K562 (cell line): Measurements from ENCODE around the gene LENG8. TPM values are rescaled to one million over a fixed set of nuclear protein-coding genes. Genes with fewer than 3 reads are reported as not detected.

Experiments
- ARID1B ChIP-seq: fragments of 450-650 bp; IDR thresholded peaks from 2 replicates; pipeline ENCODE4 v1.6.1; 2016; ENCODE audit warnings: antibody characterized with exemption, mild to moderate bottlenecking, inconsistent platforms
- ATF6 ChIP-seq: sonication (generic); formaldehyde crosslinking; IDR thresholded peaks from 2 replicates; pipeline ENCODE4 v1.4.0; 2020; ENCODE audit warnings: mild to moderate bottlenecking, missing genetic modification reagents
- BDP1 ChIP-seq: IDR thresholded peaks from 3 replicates; pipeline ENCODE4 v1.6.1; 2011; ENCODE audit not compliant: insufficient read length, insufficient read depth
- CBX1 ChIP-seq: sonication (generic); IDR thresholded peaks from 2 replicates; pipeline ENCODE4 v1.6.1; 2016; ENCODE audit warnings: antibody characterized with exemption, low read depth, mild to moderate bottlenecking
- CCAR2 ChIP-seq: fragments of 200-400 bp; formaldehyde crosslinking; IDR thresholded peaks from 2 replicates; pipeline ENCODE4 v1.6.1; 2017; ENCODE audit warnings: mild to moderate bottlenecking, low read depth, low read length
- DDX20 ChIP-seq: fragments of 450-650 bp; IDR thresholded peaks from 2 replicates; pipeline ENCODE4 v1.6.1; 2016; ENCODE audit warnings: missing genetic modification characterization, low read depth, mild to moderate bottlenecking, missing compliant biosample characterization, moderate library complexity
- NFIC ChIP-seq: fragments of 450-650 bp; IDR thresholded peaks from 2 replicates; pipeline ENCODE4 v1.6.1; 2017; ENCODE audit warnings: mild to moderate bottlenecking, inconsistent platforms
- NFIX ChIP-seq: fragments of 250-450 bp; sonication (Bioruptor Pico); IDR thresholded peaks from 2 replicates; pipeline ENCODE4 v1.4.0; 2020; ENCODE audit warnings: low read depth, mild to moderate bottlenecking, moderate library complexity
- NONO ChIP-seq, 2 experiments: fragments of 200-400 bp in 1 of 2; fragments of 450-650 bp in 1 of 2; formaldehyde crosslinking in 1 of 2; IDR thresholded peaks; 2 replicates each; pipeline ENCODE4 v1.6.1; 2017; ENCODE audit warnings: low read depth in 2 of 2, mild to moderate bottlenecking in 2 of 2, moderate library complexity in 2 of 2, low read length in 1 of 2
- NR1H2 ChIP-seq: sonication (generic); formaldehyde crosslinking; IDR thresholded peaks from 2 replicates; pipeline ENCODE4 v1.4.0; 2020; ENCODE audit warnings: mild to moderate bottlenecking, missing genetic modification reagents
- RCOR1 ChIP-seq, 2 experiments: IDR thresholded peaks; 2 replicates each; pipeline ENCODE4 v1.6.1; 2012; ENCODE audit warnings: low read depth in 2 of 2, low read length in 2 of 2, borderline replicate concordance in 1 of 2, improper control_type of control experiment in 1 of 2
- RFX1 ChIP-seq: fragments of 450-650 bp; IDR thresholded peaks from 2 replicates; pipeline ENCODE4 v1.6.1; 2016; ENCODE audit warnings: mild to moderate bottlenecking, moderate library complexity
- SAP30 ChIP-seq: fragments of 200-600 bp; sonication (generic); IDR thresholded peaks from 2 replicates; pipeline ENCODE4 v1.6.1; 2012; ENCODE audit warnings: borderline replicate concordance, low read depth, mild to moderate bottlenecking, moderate library complexity, low read length, control low read depth, inconsistent platforms; ENCODE audit not compliant: insufficient read depth, poor library complexity, severe bottlenecking
- TAF15 ChIP-seq: fragments of 200-400 bp; formaldehyde crosslinking; IDR thresholded peaks from 2 replicates; pipeline ENCODE4 v1.6.1; 2017; ENCODE audit warnings: mild to moderate bottlenecking, low read depth, low read length, moderate library complexity
- TBP ChIP-seq: optimal IDR thresholded peaks from 2 replicates; pipeline ENCODE3; 2011; ENCODE audit warnings: low read depth, low read length, improper control_type of control experiment
- ZFP91 ChIP-seq: sonication (generic); formaldehyde crosslinking; IDR thresholded peaks from 2 replicates; pipeline ENCODE4 v1.8.0; 2022; ENCODE audit warnings: mild to moderate bottlenecking, missing genetic modification reagents
- ZNF561 ChIP-seq: fragments of 450-650 bp; formaldehyde crosslinking; conservative IDR thresholded peaks from 2 replicates; pipeline ENCODE4 v1.4.0; 2020; ENCODE audit warnings: mild to moderate bottlenecking, moderate library complexity
- ZSCAN32 ChIP-seq: fragments of 450-650 bp; formaldehyde crosslinking; IDR thresholded peaks from 2 replicates; pipeline ENCODE4 v1.4.0; 2020; ENCODE audit warnings: mild to moderate bottlenecking, moderate library complexity
- polyA plus RNA-seq, 8 experiments: library from polyadenylated mRNA; depleted of rRNA in 4 of 8; stranded (reverse) in 5 of 8; unstranded in 3 of 8; fragments of >200 nt; fragmentation: Nextera tagmentation in 2 of 8; fragmentation: Illumina TruSeq in 1 of 8; extraction: Ambion mirVana in 2 of 8; extraction: Trizol in 1 of 8; gene quantifications; 2 replicates each; pipeline versions ENCODE4 v1.2.1 to v1.2.3, GENCODE V29; 2011 to 2014; ENCODE audit warnings: inconsistent platforms in 1 of 8, missing spikeins in 1 of 8
- total RNA-seq, 7 experiments: library from RNA; depleted of rRNA in 6 of 7; stranded (reverse); fragments of >200 nt in 6 of 7; fragmentation: Illumina TruSeq in 2 of 7; extraction: Trizol in 2 of 7; gene quantifications; 2 replicates each; pipeline versions ENCODE4 v1.2.1 to v1.2.3, GENCODE V29; 2011 to 2021; ENCODE audit warnings: low replicate concordance in 1 of 7
- TF ChIP-seq, protein P1 (sequence below): fragments of 200-800 bp; sonication (Bioruptor generic); IDR thresholded peaks from 2 replicates; pipeline ENCODE4 v1.6.1; 2016; ENCODE audit warnings: missing genetic modification characterization, missing compliant biosample characterization

LENG8 gene
- total and polyA plus RNA-seq, 9 of the 15 experiments (the other 6 are each of a cell fraction or from before 2014, with no cell fraction given) = 0.74 to 146 (median 28.1) TPM

GRCh38 chr19:54464630-54465425, 15.8 kb downstream of the LENG8 start (continued):
- TF ChIP-seq ZSCAN32 (CRISPR knock-in tag) (no peak), NONO (IDR thresholded peaks at IDR 0.05; ENCODE audit: low read depth in 2 of 2, low read length in 1 of 2) (no peak; a peak in 1 of 4 replicates), RFX1 (no peak), ATF6 (CRISPR knock-in tag) (no peak), ZFP91 (CRISPR knock-in tag) (peak; percentile 98), TAF15 (no peak), CCAR2 (no peak), NFIC (peak; percentile 74), NFIX (no peak), CBX1 (no peak; the same call in 1 of the 2 replicates), DDX20 (tag) (no peak), NR1H2 (CRISPR knock-in tag) (no peak), TBP (peak; percentile 81), BDP1 (no peak), ARID1B (no peak), SAP30 (no peak), ZNF561 (no peak), RCOR1 (IDR thresholded peaks at IDR 0.05; ENCODE audit: borderline replicate concordance in 1 of 2, low read depth in 2 of 2, low read length in 2 of 2) (no peak)
- TF ChIP-seq, protein P1, sequence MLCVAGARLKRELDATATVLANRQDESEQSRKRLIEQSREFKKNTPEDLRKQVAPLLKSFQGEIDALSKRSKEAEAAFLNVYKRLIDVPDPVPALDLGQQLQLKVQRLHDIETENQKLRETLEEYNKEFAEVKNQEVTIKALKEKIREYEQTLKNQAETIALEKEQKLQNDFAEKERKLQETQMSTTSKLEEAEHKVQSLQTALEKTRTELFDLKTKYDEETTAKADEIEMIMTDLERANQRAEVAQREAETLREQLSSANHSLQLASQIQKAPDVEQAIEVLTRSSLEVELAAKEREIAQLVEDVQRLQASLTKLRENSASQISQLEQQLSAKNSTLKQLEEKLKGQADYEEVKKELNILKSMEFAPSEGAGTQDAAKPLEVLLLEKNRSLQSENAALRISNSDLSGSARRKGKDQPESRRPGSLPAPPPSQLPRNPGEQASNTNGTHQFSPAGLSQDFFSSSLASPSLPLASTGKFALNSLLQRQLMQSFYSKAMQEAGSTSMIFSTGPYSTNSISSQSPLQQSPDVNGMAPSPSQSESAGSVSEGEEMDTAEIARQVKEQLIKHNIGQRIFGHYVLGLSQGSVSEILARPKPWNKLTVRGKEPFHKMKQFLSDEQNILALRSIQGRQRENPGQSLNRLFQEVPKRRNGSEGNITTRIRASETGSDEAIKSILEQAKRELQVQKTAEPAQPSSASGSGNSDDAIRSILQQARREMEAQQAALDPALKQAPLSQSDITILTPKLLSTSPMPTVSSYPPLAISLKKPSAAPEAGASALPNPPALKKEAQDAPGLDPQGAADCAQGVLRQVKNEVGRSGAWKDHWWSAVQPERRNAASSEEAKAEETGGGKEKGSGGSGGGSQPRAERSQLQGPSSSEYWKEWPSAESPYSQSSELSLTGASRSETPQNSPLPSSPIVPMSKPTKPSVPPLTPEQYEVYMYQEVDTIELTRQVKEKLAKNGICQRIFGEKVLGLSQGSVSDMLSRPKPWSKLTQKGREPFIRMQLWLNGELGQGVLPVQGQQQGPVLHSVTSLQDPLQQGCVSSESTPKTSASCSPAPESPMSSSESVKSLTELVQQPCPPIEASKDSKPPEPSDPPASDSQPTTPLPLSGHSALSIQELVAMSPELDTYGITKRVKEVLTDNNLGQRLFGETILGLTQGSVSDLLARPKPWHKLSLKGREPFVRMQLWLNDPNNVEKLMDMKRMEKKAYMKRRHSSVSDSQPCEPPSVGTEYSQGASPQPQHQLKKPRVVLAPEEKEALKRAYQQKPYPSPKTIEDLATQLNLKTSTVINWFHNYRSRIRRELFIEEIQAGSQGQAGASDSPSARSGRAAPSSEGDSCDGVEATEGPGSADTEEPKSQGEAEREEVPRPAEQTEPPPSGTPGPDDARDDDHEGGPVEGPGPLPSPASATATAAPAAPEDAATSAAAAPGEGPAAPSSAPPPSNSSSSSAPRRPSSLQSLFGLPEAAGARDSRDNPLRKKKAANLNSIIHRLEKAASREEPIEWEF (CRISPR knock-in tag) = no peak
